Ishikawa (cell line): Measurements from ENCODE around the gene NFYC.

Source experiments
- CEBPB ChIP-seq: IDR thresholded peaks from 2 replicates; pipeline ENCODE4 v1.6.1; 2012
- EGR1 ChIP-seq: IDR thresholded peaks from 2 replicates; pipeline ENCODE4 v1.6.1; 2012
- EP300 ChIP-seq: IDR thresholded peaks from 2 replicates; pipeline ENCODE4 v1.6.1; 2012; ENCODE audit warnings: borderline replicate concordance
- FOXM1 ChIP-seq: IDR thresholded peaks from 2 replicates; pipeline ENCODE4 v1.6.1; 2012; ENCODE audit warnings: low read depth, borderline replicate concordance
- RAD21 ChIP-seq: IDR thresholded peaks from 2 replicates; pipeline ENCODE4 v1.6.1; 2012; ENCODE audit warnings: low read depth
- TAF1 ChIP-seq: IDR thresholded peaks from 2 replicates; pipeline ENCODE4 v1.6.1; 2012; ENCODE audit warnings: low read depth, mild to moderate bottlenecking
- TCF12 ChIP-seq: IDR thresholded peaks from 2 replicates; pipeline ENCODE4 v1.6.1; 2012; ENCODE audit warnings: low read depth
- YY1 ChIP-seq: IDR thresholded peaks from 2 replicates; pipeline ENCODE4 v1.6.1; 2012; ENCODE audit warnings: low read depth
- ZBTB7A ChIP-seq: IDR thresholded peaks from 2 replicates; pipeline ENCODE4 v1.6.1; 2012; ENCODE audit warnings: low read depth
- TF ChIP-seq, protein P1 (sequence below): IDR thresholded peaks from 2 replicates; pipeline ENCODE4 v1.6.1; 2012; ENCODE audit warnings: low read depth, mild to moderate bottlenecking
- TF ChIP-seq, protein P2 (sequence below): IDR thresholded peaks from 2 replicates; pipeline ENCODE4 v1.6.1; 2012
- TF ChIP-seq, protein P3 (sequence below): IDR thresholded peaks from 2 replicates; pipeline ENCODE4 v1.6.1; 2012

DNA sequence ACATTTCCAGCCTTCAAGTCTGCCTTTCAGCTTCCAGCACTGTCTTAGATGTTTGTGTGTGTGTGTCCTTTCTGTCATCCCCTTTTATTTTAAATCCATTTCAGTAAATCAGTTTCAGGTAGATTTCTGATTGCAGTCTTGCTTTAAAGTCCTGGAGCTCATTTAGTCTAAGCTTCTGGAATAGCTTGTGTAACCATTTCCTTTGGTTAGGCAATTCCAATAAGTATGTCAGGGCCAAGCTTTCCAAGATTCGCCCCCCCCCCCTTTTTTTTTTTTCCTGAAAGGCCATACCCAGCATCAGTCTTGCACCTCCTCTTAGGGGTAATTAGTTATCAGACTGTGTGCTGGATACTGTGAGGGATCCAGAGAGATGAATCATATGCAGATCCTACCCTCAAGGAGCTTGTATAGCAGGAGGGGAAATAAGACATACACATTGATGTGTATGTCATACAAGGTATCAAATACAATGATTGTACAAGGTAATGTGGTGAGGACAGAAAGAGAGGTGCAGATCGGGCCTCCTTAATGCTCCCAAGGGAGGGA lies 41.3 kb downstream of the NFYC start:
- TF ChIP-seq, protein P1, sequence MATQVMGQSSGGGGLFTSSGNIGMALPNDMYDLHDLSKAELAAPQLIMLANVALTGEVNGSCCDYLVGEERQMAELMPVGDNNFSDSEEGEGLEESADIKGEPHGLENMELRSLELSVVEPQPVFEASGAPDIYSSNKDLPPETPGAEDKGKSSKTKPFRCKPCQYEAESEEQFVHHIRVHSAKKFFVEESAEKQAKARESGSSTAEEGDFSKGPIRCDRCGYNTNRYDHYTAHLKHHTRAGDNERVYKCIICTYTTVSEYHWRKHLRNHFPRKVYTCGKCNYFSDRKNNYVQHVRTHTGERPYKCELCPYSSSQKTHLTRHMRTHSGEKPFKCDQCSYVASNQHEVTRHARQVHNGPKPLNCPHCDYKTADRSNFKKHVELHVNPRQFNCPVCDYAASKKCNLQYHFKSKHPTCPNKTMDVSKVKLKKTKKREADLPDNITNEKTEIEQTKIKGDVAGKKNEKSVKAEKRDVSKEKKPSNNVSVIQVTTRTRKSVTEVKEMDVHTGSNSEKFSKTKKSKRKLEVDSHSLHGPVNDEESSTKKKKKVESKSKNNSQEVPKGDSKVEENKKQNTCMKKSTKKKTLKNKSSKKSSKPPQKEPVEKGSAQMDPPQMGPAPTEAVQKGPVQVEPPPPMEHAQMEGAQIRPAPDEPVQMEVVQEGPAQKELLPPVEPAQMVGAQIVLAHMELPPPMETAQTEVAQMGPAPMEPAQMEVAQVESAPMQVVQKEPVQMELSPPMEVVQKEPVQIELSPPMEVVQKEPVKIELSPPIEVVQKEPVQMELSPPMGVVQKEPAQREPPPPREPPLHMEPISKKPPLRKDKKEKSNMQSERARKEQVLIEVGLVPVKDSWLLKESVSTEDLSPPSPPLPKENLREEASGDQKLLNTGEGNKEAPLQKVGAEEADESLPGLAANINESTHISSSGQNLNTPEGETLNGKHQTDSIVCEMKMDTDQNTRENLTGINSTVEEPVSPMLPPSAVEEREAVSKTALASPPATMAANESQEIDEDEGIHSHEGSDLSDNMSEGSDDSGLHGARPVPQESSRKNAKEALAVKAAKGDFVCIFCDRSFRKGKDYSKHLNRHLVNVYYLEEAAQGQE = no peak
- no peak for TF ChIP-seq FOXM1
- no peak for TF ChIP-seq CEBPB
- TF ChIP-seq ZBTB7A = no peak
- TF ChIP-seq EGR1 = no peak
- no peak for TF ChIP-seq YY1
- TF ChIP-seq EP300 = no peak
- TF ChIP-seq TAF1 = no peak
- TF ChIP-seq, protein P2, sequence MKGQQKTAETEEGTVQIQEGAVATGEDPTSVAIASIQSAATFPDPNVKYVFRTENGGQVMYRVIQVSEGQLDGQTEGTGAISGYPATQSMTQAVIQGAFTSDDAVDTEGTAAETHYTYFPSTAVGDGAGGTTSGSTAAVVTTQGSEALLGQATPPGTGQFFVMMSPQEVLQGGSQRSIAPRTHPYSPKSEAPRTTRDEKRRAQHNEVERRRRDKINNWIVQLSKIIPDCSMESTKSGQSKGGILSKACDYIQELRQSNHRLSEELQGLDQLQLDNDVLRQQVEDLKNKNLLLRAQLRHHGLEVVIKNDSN = no peak
- TF ChIP-seq RAD21 = no peak
- TF ChIP-seq, protein P3, sequence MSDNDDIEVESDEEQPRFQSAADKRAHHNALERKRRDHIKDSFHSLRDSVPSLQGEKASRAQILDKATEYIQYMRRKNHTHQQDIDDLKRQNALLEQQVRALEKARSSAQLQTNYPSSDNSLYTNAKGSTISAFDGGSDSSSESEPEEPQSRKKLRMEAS = no peak
- TF ChIP-seq TCF12 = no peak
